Measurements from ENCODE around the gene DHH.
"Not testable (repeated sequence)": the region's sequence is repeated elsewhere in the genome, so short reads cannot be mapped to it uniquely, and the experiment has no call there.

The DHH gene

GRCh38 chr12:49070971-49071370 lies 23.6 kb downstream of the DHH start:
- no peak for DNase-seq (ENCODE audit: extremely low read depth, insufficient read length)
- no peak for TF ChIP-seq CTCF (IDR thresholded peaks at IDR 0.05; ENCODE audit: insufficient read depth, low read length, poor library complexity, severe bottlenecking)
- H3K27me3 ChIP-seq (replicated peaks; ENCODE audit: control insufficient read depth, insufficient read depth, low read length): no peaks in the 10 kb centered on the region
- peaks cover 2% of the 10 kb centered on the region for H3K36me3 ChIP-seq (ENCODE audit: control insufficient read depth, insufficient read depth, low read length)
- H3K4me3 ChIP-seq (replicated peaks; ENCODE audit: low read depth, low read length): no peak overlapping the region

- H3K4me3 ChIP-seq (replicated peaks; ENCODE audit: low read depth, low read length): peak within 1 kb of the TSS; percentile 81
- peak; percentile 100 for DNase-seq (ENCODE audit: extremely low read depth, insufficient read length)
- H3K27me3 ChIP-seq (replicated peaks; ENCODE audit: control insufficient read depth, insufficient read depth, low read length): no peaks in the 10 kb centered on the region
- H3K36me3 ChIP-seq (ENCODE audit: control insufficient read depth, insufficient read depth, low read length): peaks cover 4% of the 10 kb centered on the region
- peak; percentile 37 for TF ChIP-seq CTCF (IDR thresholded peaks at IDR 0.05; ENCODE audit: insufficient read depth, low read length, poor library complexity, severe bottlenecking)
These were observed 24.9 kb downstream of the DHH start, which contains the start of gene RHEBL1 for GRCh38 chr12:49069507-49070346. Gene RHEBL1, minus strand, starts transcription at chr12:49069979. Its CDS starts 194 bp downstream, at chr12:49069785.

- TF ChIP-seq CTCF (IDR thresholded peaks at IDR 0.05; ENCODE audit: insufficient read depth, low read length, poor library complexity, severe bottlenecking): no peak
- peak overlapping the region; percentile 81 for H3K4me3 ChIP-seq (replicated peaks; ENCODE audit: low read depth, low read length)
- H3K36me3 ChIP-seq (ENCODE audit: control insufficient read depth, insufficient read depth, low read length): peaks cover 4% of the 10 kb centered on the region
- H3K27me3 ChIP-seq (replicated peaks; ENCODE audit: control insufficient read depth, insufficient read depth, low read length): no peaks in the 10 kb centered on the region
- no peak for DNase-seq (ENCODE audit: extremely low read depth, insufficient read length)
These were observed 25.6 kb downstream of the DHH start for GRCh38 chr12:49068879-49069506.

GRCh38 chr12:49066120-49066519 lies 28.5 kb downstream of the DHH start:
- DNase-seq (ENCODE audit: extremely low read depth, insufficient read length): no peak
- no peak overlapping the region for H3K4me3 ChIP-seq (replicated peaks; ENCODE audit: low read depth, low read length)
- no peaks in the 10 kb centered on the region for H3K27me3 ChIP-seq (replicated peaks; ENCODE audit: control insufficient read depth, insufficient read depth, low read length)
- TF ChIP-seq CTCF (IDR thresholded peaks at IDR 0.05; ENCODE audit: insufficient read depth, low read length, poor library complexity, severe bottlenecking): no peak
- peaks cover 4% of the 10 kb centered on the region for H3K36me3 ChIP-seq (ENCODE audit: control insufficient read depth, insufficient read depth, low read length)

- no peak for TF ChIP-seq CTCF (IDR thresholded peaks at IDR 0.05; ENCODE audit: insufficient read depth, low read length, poor library complexity, severe bottlenecking)
- no peak overlapping the region for H3K4me3 ChIP-seq (replicated peaks; ENCODE audit: low read depth, low read length)
- no peaks in the 10 kb centered on the region for H3K27me3 ChIP-seq (replicated peaks; ENCODE audit: control insufficient read depth, insufficient read depth, low read length)
- no peak for DNase-seq (ENCODE audit: extremely low read depth, insufficient read length)
- peaks cover 4% of the 10 kb centered on the region for H3K36me3 ChIP-seq (ENCODE audit: control insufficient read depth, insufficient read depth, low read length)
These were observed 29.8 kb downstream of the DHH start for GRCh38 chr12:49064767-49065152.

GRCh38 chr12:49061916-49062315 lies 32.7 kb downstream of the DHH start:
- not testable (repeated sequence) for H3K4me3 ChIP-seq (replicated peaks; ENCODE audit: low read depth, low read length); DNase-seq (ENCODE audit: extremely low read depth, insufficient read length)

More at GRCh38 chr12:49061916-49062315, 32.7 kb downstream of the DHH start:
- H3K27me3 ChIP-seq (replicated peaks; ENCODE audit: control insufficient read depth, insufficient read depth, low read length); H3K36me3 ChIP-seq (ENCODE audit: control insufficient read depth, insufficient read depth, low read length): not testable (repeated sequence)

All from GM06990 (cell line).